Neural crest cell (in vitro differentiated cells): ENCODE data around the gene SNTN. TPM values are rescaled to one million over a fixed set of nuclear protein-coding genes. Genes with fewer than 3 reads are reported as not detected.

Source experiments
- DNase-seq: peaks from one replicate; pipeline ENCODE4 v3.0.0; 2021; ENCODE audit warnings: low read depth, mixed read lengths, low spot score
- H3K27ac Mint-ChIP-seq: one replicate; pipeline ENCODE4 v1.8.0; 2021; ENCODE audit warnings: mild to moderate bottlenecking, mixed read lengths; ENCODE audit not compliant: unreplicated experiment
- H3K27me3 Mint-ChIP-seq: 2 replicates; pipeline ENCODE4 v1.8.0; 2021; ENCODE audit warnings: low read depth, mild to moderate bottlenecking, mixed read lengths
- H3K36me3 Mint-ChIP-seq: 2 replicates; pipeline ENCODE4 v1.8.0; 2021; ENCODE audit warnings: low read depth, mild to moderate bottlenecking, mixed read lengths
- H3K4me1 Mint-ChIP-seq: 2 replicates; pipeline ENCODE4 v1.8.0; 2021; ENCODE audit warnings: mixed read lengths
- H3K4me3 Mint-ChIP-seq: one replicate; pipeline ENCODE4 v1.8.0; 2021; ENCODE audit warnings: mild to moderate bottlenecking, mixed read lengths
- H3K9me3 Mint-ChIP-seq: 2 replicates; pipeline ENCODE4 v1.8.0; 2021; ENCODE audit warnings: mixed read lengths
- CTCF ChIP-seq: fragments of 200-600 bp; sonication (generic); conservative IDR thresholded peaks from 2 replicates; pipeline ENCODE4 v1.5.0; 2021; ENCODE audit warnings: antibody characterized with exemption, mild to moderate bottlenecking
- total RNA-seq: library from RNA; stranded (reverse); gene quantifications from 2 replicates; pipeline ENCODE4 v1.2.1, GENCODE V29; 2021

SNTN gene
- total RNA-seq, 1 donor from 2014 or later: not detected

DNA sequence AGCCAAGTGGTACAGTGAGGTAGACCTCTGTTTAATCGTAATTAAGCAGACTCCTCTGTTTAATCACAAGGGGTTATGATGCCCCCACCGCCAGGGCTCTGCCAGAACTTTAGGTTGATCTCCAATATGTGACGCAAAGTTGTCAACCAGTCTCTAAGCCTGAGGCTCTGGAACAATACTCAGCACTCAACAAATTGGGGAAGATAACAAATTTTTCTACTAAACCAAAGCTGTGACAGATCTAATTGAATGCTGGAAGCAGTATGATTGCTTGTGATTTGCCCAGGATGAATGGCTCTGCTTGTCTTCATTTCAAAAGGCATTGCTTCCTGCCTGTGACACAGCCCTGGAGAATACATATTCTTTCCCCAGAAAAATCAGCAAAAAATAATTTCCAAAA lies 57.1 kb downstream of the SNTN start:
- no peak for TF ChIP-seq CTCF
- H3K4me3 Mint-ChIP-seq: no peak overlapping the region
- no peaks in the 10 kb centered on the region for H3K4me1 Mint-ChIP-seq
- H3K36me3 Mint-ChIP-seq: no peaks in the 10 kb centered on the region
- DNase-seq: no peak
- no peak overlapping the region for H3K27ac Mint-ChIP-seq
- H3K27me3 Mint-ChIP-seq: no peaks in the 10 kb centered on the region
- no peaks in the 10 kb centered on the region for H3K9me3 Mint-ChIP-seq

Other genes starting within 250 kb of the SNTN start
- gene C3orf49, start 166.6 kb downstream of the SNTN start, total RNA-seq: not detected in 2 replicates
- gene THOC7, start 211.1 kb downstream of the SNTN start, total RNA-seq: 59.2 and 66.2 TPM in 2 replicates
- gene ATXN7, start 211.2 kb downstream of the SNTN start, total RNA-seq: 21.7 and 22.0 TPM in 2 replicates